ENCODE results near the gene TMEM41B. TPM values are rescaled to one million over a fixed set of nuclear protein-coding genes. Genes with fewer than 3 reads are reported as not detected.

Gene TMEM41B
- total RNA-seq, 1 experiment from 2014 or later = 65.1 TPM

DNA sequence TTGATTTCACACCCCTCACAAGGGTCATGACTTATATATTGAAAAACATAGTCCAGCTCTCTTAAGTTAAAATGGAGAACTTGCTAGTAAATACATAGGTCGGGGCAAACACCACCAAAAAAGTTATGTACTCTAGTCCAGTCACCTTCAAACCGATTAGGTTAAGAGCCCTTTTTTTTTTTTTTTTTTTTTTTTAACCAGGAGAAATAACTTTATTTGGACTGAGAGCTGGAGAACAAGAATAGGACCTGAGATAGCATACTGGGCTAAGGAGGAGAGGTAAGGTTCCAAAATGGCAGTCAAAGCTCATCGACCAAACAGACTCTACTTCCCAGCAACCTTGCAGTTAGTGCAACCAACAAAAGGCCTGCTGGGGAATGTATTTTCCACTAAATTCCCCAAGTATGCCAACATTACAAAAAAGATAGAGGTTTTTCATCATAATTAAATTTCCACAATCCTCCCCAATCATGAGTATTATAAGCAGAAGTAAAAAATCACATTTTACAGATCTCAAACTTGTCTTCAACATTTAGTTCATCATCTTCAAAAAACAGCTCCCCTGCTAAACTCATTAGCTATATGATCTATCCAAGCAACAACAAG is 3.8 kb downstream of the TMEM41B start:
- Histone ChIP-seq H3K79me2 (ENCODE audit: low read depth) (peaks cover 83% of the 10 kb centered on the region), H3K4me2 (peak overlapping the region; percentile 63; the same call in 1 of the 2 replicates), H3K4me3 (no peak overlapping the region), H3K9me3 (ENCODE audit: insufficient read depth, low read depth) (no peaks in the 10 kb centered on the region), H3K36me3 (ENCODE audit: low read depth) (no peaks in the 10 kb centered on the region; the same call in 1 of the 2 replicates), H3K27me3 (ENCODE audit: insufficient read depth, low read depth) (no peaks in the 10 kb centered on the region), H3K9me2 (ENCODE audit: insufficient read depth) (no peaks in the 10 kb centered on the region), H3F3A (ENCODE audit: insufficient read depth, low read depth) (peaks cover 8% of the 10 kb centered on the region), H2AFZ (no peak overlapping the region), H4K20me1 (ENCODE audit: insufficient read depth) (peaks cover 5% of the 10 kb centered on the region), H3K27ac (no peak overlapping the region), H3K4me1 (replicated peaks; ENCODE audit: insufficient read depth) (peaks cover 16% of the 10 kb centered on the region)
- no peak for DNase-seq
- TF ChIP-seq, protein P1, sequence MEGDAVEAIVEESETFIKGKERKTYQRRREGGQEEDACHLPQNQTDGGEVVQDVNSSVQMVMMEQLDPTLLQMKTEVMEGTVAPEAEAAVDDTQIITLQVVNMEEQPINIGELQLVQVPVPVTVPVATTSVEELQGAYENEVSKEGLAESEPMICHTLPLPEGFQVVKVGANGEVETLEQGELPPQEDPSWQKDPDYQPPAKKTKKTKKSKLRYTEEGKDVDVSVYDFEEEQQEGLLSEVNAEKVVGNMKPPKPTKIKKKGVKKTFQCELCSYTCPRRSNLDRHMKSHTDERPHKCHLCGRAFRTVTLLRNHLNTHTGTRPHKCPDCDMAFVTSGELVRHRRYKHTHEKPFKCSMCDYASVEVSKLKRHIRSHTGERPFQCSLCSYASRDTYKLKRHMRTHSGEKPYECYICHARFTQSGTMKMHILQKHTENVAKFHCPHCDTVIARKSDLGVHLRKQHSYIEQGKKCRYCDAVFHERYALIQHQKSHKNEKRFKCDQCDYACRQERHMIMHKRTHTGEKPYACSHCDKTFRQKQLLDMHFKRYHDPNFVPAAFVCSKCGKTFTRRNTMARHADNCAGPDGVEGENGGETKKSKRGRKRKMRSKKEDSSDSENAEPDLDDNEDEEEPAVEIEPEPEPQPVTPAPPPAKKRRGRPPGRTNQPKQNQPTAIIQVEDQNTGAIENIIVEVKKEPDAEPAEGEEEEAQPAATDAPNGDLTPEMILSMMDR (conservative IDR thresholded peaks at IDR 0.05) = no peak
- no peak for TF ChIP-seq EZH2 (IDR thresholded peaks at IDR 0.05; ENCODE audit: low read depth)
- BruUV-seq (replicated peaks) = no TSS peak
- intact Hi-C loops (cut with micrococcal nuclease; ENCODE audit: unreplicated experiment) = no loop called here
- ChIA-PET CTCF (no interaction called here), POLR2A (ENCODE audit: unreplicated experiment) (no interaction called here)

GRCh38 chr11:9304178-9304577 is 10.2 kb downstream of the TMEM41B start:
- BruUV-seq (replicated peaks) = no TSS peak
- Histone ChIP-seq H3K27ac (no peak overlapping the region), H3K4me1 (replicated peaks; ENCODE audit: insufficient read depth) (no peaks in the 10 kb centered on the region), H2AFZ (no peak overlapping the region), H3K4me2 (no peak overlapping the region), H3F3A (ENCODE audit: insufficient read depth, low read depth) (no peaks in the 10 kb centered on the region), H3K9me2 (ENCODE audit: insufficient read depth) (no peaks in the 10 kb centered on the region), H4K20me1 (ENCODE audit: insufficient read depth) (peaks cover 4% of the 10 kb centered on the region; the same call in 1 of the 2 replicates), H3K9me3 (ENCODE audit: insufficient read depth, low read depth) (no peaks in the 10 kb centered on the region), H3K27me3 (ENCODE audit: insufficient read depth, low read depth) (no peaks in the 10 kb centered on the region), H3K79me2 (ENCODE audit: low read depth) (peaks cover 79% of the 10 kb centered on the region), H3K36me3 (ENCODE audit: low read depth) (no peaks in the 10 kb centered on the region; the same call in 1 of the 2 replicates), H3K4me3 (no peak overlapping the region)
- CTCF ChIA-PET = no interaction called here
- no peak for TF ChIP-seq EZH2 (IDR thresholded peaks at IDR 0.05; ENCODE audit: low read depth)
- TF ChIP-seq, protein P1 (conservative IDR thresholded peaks at IDR 0.05) = no peak
- no peak for DNase-seq
- POLR2A ChIA-PET (ENCODE audit: unreplicated experiment) = interaction anchor here (0.7 kb wide), 1 partner anchor 126 kb away, joined by 3 read pairs; no protein-coding TSS in a partner anchor
- intact Hi-C loops (cut with micrococcal nuclease; ENCODE audit: unreplicated experiment) = no loop called here

GRCh38 chr11:9302448-9302847 is 11.9 kb downstream of the TMEM41B start:
- peaks cover 4% of the 10 kb centered on the region; the same call in 1 of the 2 replicates for H4K20me1 ChIP-seq (ENCODE audit: insufficient read depth)
- no peaks in the 10 kb centered on the region for H3K36me3 ChIP-seq (ENCODE audit: low read depth)
- no TSS peak for BruUV-seq (replicated peaks)
- H3K9me3 ChIP-seq (ENCODE audit: insufficient read depth, low read depth) = no peaks in the 10 kb centered on the region
- H3K4me3 ChIP-seq = no peak overlapping the region
- intact Hi-C loops (cut with micrococcal nuclease; ENCODE audit: unreplicated experiment) = no loop called here
- ChIA-PET POLR2A (ENCODE audit: unreplicated experiment) (interaction anchor here (0.5 to 1.2 kb wide), 5 partner anchors 10 to 271 kb away, joined by 3 to 17 read pairs (median 4); partner anchors contain the start of gene WEE1), CTCF (no interaction called here)
- no peak overlapping the region for H2AFZ ChIP-seq
- no peak for DNase-seq
- peaks cover 66% of the 10 kb centered on the region for H3K79me2 ChIP-seq (ENCODE audit: low read depth)
- H3K9me2 ChIP-seq (ENCODE audit: insufficient read depth) = no peaks in the 10 kb centered on the region
- TF ChIP-seq, protein P1 (conservative IDR thresholded peaks at IDR 0.05) = no peak
- TF ChIP-seq EZH2 (IDR thresholded peaks at IDR 0.05; ENCODE audit: low read depth) = no peak
- no peaks in the 10 kb centered on the region for H3K27me3 ChIP-seq (ENCODE audit: insufficient read depth, low read depth)
- no peaks in the 10 kb centered on the region for H3F3A ChIP-seq (ENCODE audit: insufficient read depth, low read depth)
- no peaks in the 10 kb centered on the region for H3K4me1 ChIP-seq (replicated peaks; ENCODE audit: insufficient read depth)
- no peak overlapping the region for H3K27ac ChIP-seq
- H3K4me2 ChIP-seq = no peak overlapping the region
